ENCODE measurements around the gene ASCC2.

ASCC2 gene

GRCh38 chr22:29753808-29754657, 84.0 kb downstream of the ASCC2 start:
- no peak for DNase-seq

- DNase-seq = no peak
These were observed 86.4 kb downstream of the ASCC2 start for GRCh38 chr22:29751669-29752068.

- DNase-seq = peak; percentile 66 to 74
These were observed 87.2 kb downstream of the ASCC2 start for GRCh38 chr22:29750559-29751538.

GRCh38 chr22:29750029-29750428, 88.0 kb downstream of the ASCC2 start:
- no peak for DNase-seq

GRCh38 chr22:29748248-29748893, 89.7 kb downstream of the ASCC2 start:
- DNase-seq = no peak

- no peak for DNase-seq
These were observed 90.2 kb downstream of the ASCC2 start for GRCh38 chr22:29747832-29748231.

- DNase-seq = no peak
These were observed 93.2 kb downstream of the ASCC2 start for GRCh38 chr22:29744902-29745301.

- no peak for DNase-seq
These were observed 95.7 kb downstream of the ASCC2 start for GRCh38 chr22:29742326-29742725.

GRCh38 chr22:29741926-29742325, 96.1 kb downstream of the ASCC2 start:
- DNase-seq = no peak

- no peak for DNase-seq
These were observed 97.9 kb downstream of the ASCC2 start for GRCh38 chr22:29740216-29740615.

- no peak for DNase-seq
These were observed 98.7 kb downstream of the ASCC2 start for GRCh38 chr22:29739346-29739875.
